Endothelial cell of umbilical vein (primary cell): ENCODE data around the gene MS4A10. TPM values are rescaled to one million over a fixed set of nuclear protein-coding genes. Genes with fewer than 3 reads are reported as not detected.

Source experiments
- BruUV-seq: library from RNA; stranded (reverse); fragments of 400-500 nt; replicated peaks from 2 replicates; lab custom pipeline; 2021; lab: Mats Ljungman, UMichigan
- CTCF ChIA-PET: fragments of 300-600, 350-600 bp; sonication (Branson Sonifier 250); formaldehyde crosslinking; loops from one replicate; lab custom pipeline; 2021; ENCODE audit warnings: antibody characterized with exemption, inconsistent platforms; lab: Charles Lee
- POLR2A ChIA-PET: fragments of 300-600, 350-600 bp; sonication (Branson Sonifier 250); formaldehyde crosslinking; loops from one replicate; lab custom pipeline; 2021; ENCODE audit warnings: antibody characterized with exemption, inconsistent platforms; lab: Charles Lee
- DNase-seq: peaks from one replicate; pipeline ENCODE4 v3.0.0-alpha.2; 2011; ENCODE audit warnings: low read depth, low spot score
- FAIRE-seq: peaks from 2 replicates; lab custom pipeline; 2011; peaks lifted over from hg19 to GRCh38; lab: Jason Lieb, UNC
- H2AFZ ChIP-seq: 2 replicates; pipeline ENCODE4 v1.6.0; 2012; ENCODE audit warnings: low read depth, low read length, control low read depth, inconsistent platforms
- H3K27ac ChIP-seq: 2 replicates; pipeline ENCODE4 v1.5.1; 2011; ENCODE audit warnings: low read depth, mild to moderate bottlenecking, control low read depth, low read length, moderate library complexity; ENCODE audit not compliant: insufficient read depth
- H3K27me3 ChIP-seq, 2 experiments: 2 replicates each; pipeline versions ENCODE4 v1.6.0 to v1.6.1; 2011; ENCODE audit warnings: low read length in 2 of 2, mixed read lengths in 1 of 2; ENCODE audit not compliant: control insufficient read depth in 2 of 2, insufficient read depth in 2 of 2
- H3K36me3 ChIP-seq, 2 experiments: 2 replicates in 1 of 2; 3 replicates in 1 of 2; pipeline ENCODE4 v1.5.1; 2011; ENCODE audit warnings: low read length in 2 of 2, mild to moderate bottlenecking in 1 of 2, moderate library complexity in 1 of 2; ENCODE audit not compliant: control insufficient read depth in 2 of 2, insufficient read depth in 2 of 2; ENCODE audit errors: extremely low read depth in 1 of 2
- H3K4me1 ChIP-seq: 3 replicates; pipeline ENCODE4 v1.5.1; 2011; ENCODE audit warnings: mild to moderate bottlenecking, low read length; ENCODE audit not compliant: control insufficient read depth, insufficient read depth; ENCODE audit errors: extremely low read depth
- H3K4me2 ChIP-seq: 2 replicates; pipeline ENCODE4 v1.6.1; 2011; ENCODE audit warnings: low read length, control low read depth, mixed read lengths; ENCODE audit not compliant: insufficient read depth
- H3K4me3 ChIP-seq, 3 experiments: fragments of 200-600 bp in 1 of 3; sonication (generic), shearing (Covaris generic) in 1 of 3; replicated peaks in 1 of 3; 2 replicates each; pipeline ENCODE4 v1.5.1; 2011 to 2016; ENCODE audit warnings: control low read depth in 3 of 3, low read length in 3 of 3, mild to moderate bottlenecking in 2 of 3, inconsistent platforms in 1 of 3, low read depth in 1 of 3, moderate library complexity in 1 of 3; ENCODE audit not compliant: insufficient read depth in 1 of 3
- H3K79me2 ChIP-seq: 2 replicates; pipeline ENCODE4 v1.6.0; 2012; ENCODE audit warnings: low read length, inconsistent platforms; ENCODE audit not compliant: control insufficient read depth, insufficient read depth
- H3K9ac ChIP-seq: replicated peaks from 2 replicates; pipeline ENCODE3; 2011; ENCODE audit warnings: low read length, control low read depth; ENCODE audit not compliant: insufficient read depth; ENCODE audit errors: extremely low read depth
- H3K9me1 ChIP-seq: replicated peaks from 3 replicates; pipeline ENCODE4 v1.6.0; 2011; ENCODE audit warnings: mild to moderate bottlenecking, low read length; ENCODE audit not compliant: control insufficient read depth, insufficient read depth; ENCODE audit errors: extremely low read depth
- H3K9me3 ChIP-seq: replicated peaks from 2 replicates; pipeline ENCODE4 v1.5.1; 2012; ENCODE audit warnings: low read length, inconsistent platforms; ENCODE audit not compliant: control insufficient read depth, insufficient read depth
- H4K20me1 ChIP-seq: replicated peaks from 2 replicates; pipeline ENCODE3; 2011; ENCODE audit warnings: mild to moderate bottlenecking, low read length; ENCODE audit not compliant: control insufficient read depth, insufficient read depth; ENCODE audit errors: extremely low read depth
- CTCF ChIP-seq, 2 donors: IDR thresholded peaks; 1 replicate in 1 of 2; 2 replicates in 1 of 2; pipeline ENCODE4 v1.5.1; 2011; ENCODE audit warnings: low read length in 2 of 2, mild to moderate bottlenecking in 2 of 2, moderate library complexity in 2 of 2, control low read depth in 1 of 2, inconsistent platforms in 1 of 2, low read depth in 1 of 2; ENCODE audit not compliant: insufficient read depth in 1 of 2; ENCODE audit errors: extremely low read depth in 1 of 2
- EZH2 ChIP-seq: IDR thresholded peaks from 2 replicates; pipeline ENCODE4 v1.6.1; 2012; ENCODE audit warnings: borderline replicate concordance, low read depth, mild to moderate bottlenecking, moderate library complexity, low read length, inconsistent platforms; ENCODE audit not compliant: severe bottlenecking
- FOS ChIP-seq: IDR thresholded peaks from 2 replicates; pipeline ENCODE4 v1.6.1; 2011; ENCODE audit warnings: mild to moderate bottlenecking, low read length, moderate library complexity, borderline replicate concordance; ENCODE audit not compliant: insufficient read depth
- GATA2 ChIP-seq: IDR thresholded peaks from 2 replicates; pipeline ENCODE4 v1.7.0; 2011; ENCODE audit warnings: low read depth, mild to moderate bottlenecking, moderate library complexity, mixed read lengths, low read length; ENCODE audit not compliant: insufficient read length, insufficient read depth
- JUN ChIP-seq: IDR thresholded peaks from 2 replicates; pipeline ENCODE4 v1.6.1; 2011; ENCODE audit warnings: borderline replicate concordance, low read depth; ENCODE audit not compliant: insufficient read length, insufficient read depth
- MAX ChIP-seq: IDR thresholded peaks from 2 replicates; pipeline ENCODE4 v1.6.1; 2011; ENCODE audit not compliant: insufficient read depth, insufficient read length
- MYC ChIP-seq: IDR thresholded peaks from one replicate; pipeline ENCODE4 v1.6.1; 2011; ENCODE audit warnings: mild to moderate bottlenecking, low read depth, low read length
- POLR2A ChIP-seq: IDR thresholded peaks from 2 replicates; pipeline ENCODE4 v1.6.1; 2012; ENCODE audit warnings: low read depth, mild to moderate bottlenecking, control low read depth, low read length
- POLR2AphosphoS5 ChIP-seq: IDR thresholded peaks from 2 replicates; pipeline ENCODE4 v1.6.1; 2012; ENCODE audit warnings: low read depth, mild to moderate bottlenecking, control low read depth, low read length, moderate library complexity; ENCODE audit not compliant: insufficient read depth
- dilution Hi-C: fragments of 300-500 bp; cut with MboI; formaldehyde crosslinking; loops from one replicate; pipeline ENCODE4 v1.15.0; 2019; ENCODE audit warnings: low sequenced_read_pairs; ENCODE audit not compliant: extremely low pct_ligation_motif_present
- intact Hi-C: fragments of 100-400 bp; cut with micrococcal nuclease; formaldehyde crosslinking; loops from one replicate; pipeline ENCODE4 v1.10.0; 2022
- polyA plus RNA-seq, 4 experiments: library from polyadenylated mRNA; depleted of rRNA in 3 of 4; stranded (reverse) in 3 of 4; unstranded in 1 of 4; fragments of >200 nt; gene quantifications; 2 replicates each; pipeline versions ENCODE4 v1.2.1 to v1.2.3, GENCODE V29; 2011 to 2012; ENCODE audit warnings: missing spikeins in 1 of 4
- total RNA-seq: library from RNA; stranded (reverse); gene quantifications from 2 replicates; pipeline ENCODE4 v1.2.3, GENCODE V29; 2021

The MS4A10 gene
- total and polyA plus RNA-seq, 2 donors (not counting 3 experiments of a cell fraction or from before 2014, with no cell fraction given), result not detected

GRCh38 chr11:60791153-60791933 lies 6.2 kb downstream of the MS4A10 start:
- ChIA-PET POLR2A (no interaction called here), CTCF (interaction anchor here (1.6 to 2.6 kb wide), 4 partner anchors 12 to 108 kb away, joined by 3 to 9 read pairs (median 6); no protein-coding TSS in a partner anchor)
- H2AFZ ChIP-seq, result no peak overlapping the region
- peaks cover 24% of the 10 kb centered on the region for H3K4me1 ChIP-seq
- DNase-seq (no peak), FAIRE-seq (no peak)
- H3K36me3 ChIP-seq, result no peaks in the 10 kb centered on the region
- no peak overlapping the region for H3K27ac ChIP-seq
- BruUV-seq, result no TSS peak
- H3K4me3 ChIP-seq, result no peak overlapping the region
- no peaks in the 10 kb centered on the region for H3K9me1 ChIP-seq
- H3K27me3 ChIP-seq, result peaks cover 0 to 7% of the 10 kb centered on the region in 2 experiments
- intact Hi-C loops (no loop called here), dilution Hi-C loops (no loop called here)
- no peaks in the 10 kb centered on the region for H4K20me1 ChIP-seq
- TF ChIP-seq POLR2AphosphoS5 (no peak), MYC (no peak), CTCF (IDR thresholded peaks at IDR 0.05; ENCODE audit: extremely low read depth in 1 of 2, insufficient read depth in 1 of 2, low read depth in 1 of 2, low read length in 2 of 2) (no peak), POLR2A (no peak), FOS (no peak), GATA2 (no peak), EZH2 (no peak), MAX (no peak), JUN (no peak)
- H3K9ac ChIP-seq, result no peak overlapping the region
- H3K4me2 ChIP-seq, result no peak overlapping the region
- no peaks in the 10 kb centered on the region for H3K79me2 ChIP-seq
- H3K9me3 ChIP-seq, result no peaks in the 10 kb centered on the region
